H1 (cell line): ENCODE measurements around the gene BTRC. TPM values are rescaled to one million over a fixed set of nuclear protein-coding genes. Genes with fewer than 3 reads are reported as not detected.

Experiments used
- CTCF ChIA-PET: fragments of 300-600 bp; sonication (Branson Sonifier 250); formaldehyde crosslinking; loops from one replicate; lab custom pipeline; 2021; ENCODE audit not compliant: partially characterized antibody; lab: Charles Lee
- POLR2A ChIA-PET: fragments of 300-600 bp; sonication (Branson Sonifier 250); formaldehyde crosslinking; loops from one replicate; lab custom pipeline; 2021; ENCODE audit warnings: inconsistent platforms; ENCODE audit not compliant: partially characterized antibody; lab: Charles Lee
- DNase-seq, 2 experiments: peaks; one replicate each; pipeline versions ENCODE4 v3.0.0 to v3.0.0-alpha.2; 2010 to 2022; ENCODE audit warnings: low spot score in 2 of 2, low read depth in 1 of 2, mixed read lengths in 1 of 2
- FAIRE-seq: peaks from 2 replicates; lab custom pipeline; 2011; peaks lifted over from hg19 to GRCh38; lab: Jason Lieb, UNC
- H2AFZ ChIP-seq: 2 replicates; pipeline ENCODE4 v1.8.1; 2012; ENCODE audit warnings: low read length, inconsistent platforms
- H2AK5ac ChIP-seq: 2 replicates; pipeline ENCODE4 v1.6.1; 2013; ENCODE audit warnings: low read depth, low read length
- H2BK120ac ChIP-seq: replicated peaks from 2 replicates; pipeline ENCODE3; 2013; ENCODE audit warnings: low read depth, low read length, inconsistent platforms
- H2BK12ac ChIP-seq: 2 replicates; pipeline ENCODE4 v1.6.1; 2013; ENCODE audit warnings: low read depth, low read length
- H2BK15ac ChIP-seq: 2 replicates; pipeline ENCODE4 v1.6.1; 2013; ENCODE audit warnings: low read length
- H2BK20ac ChIP-seq: 2 replicates; pipeline ENCODE4 v1.6.1; 2013; ENCODE audit warnings: low read length
- H2BK5ac ChIP-seq: 2 replicates; pipeline ENCODE4 v1.6.1; 2013; ENCODE audit warnings: low read depth, low read length
- H3K14ac ChIP-seq: 2 replicates; pipeline ENCODE4 v1.6.1; 2013; ENCODE audit warnings: inconsistent platforms; ENCODE audit not compliant: insufficient read length
- H3K18ac ChIP-seq: 2 replicates; pipeline ENCODE4 v1.6.1; 2013; ENCODE audit warnings: low read length; ENCODE audit errors: extremely low read depth
- H3K23ac ChIP-seq: 2 replicates; pipeline ENCODE4 v1.6.1; 2013; ENCODE audit warnings: inconsistent platforms; ENCODE audit not compliant: insufficient read length
- H3K23me2 ChIP-seq: 2 replicates; pipeline ENCODE4 v1.6.1; 2013; ENCODE audit warnings: low read depth, low read length
- H3K27ac ChIP-seq: 2 replicates; pipeline ENCODE4 v1.6.1; 2011; ENCODE audit warnings: low read depth, low read length, inconsistent platforms
- H3K27me3 ChIP-seq, 4 experiments: replicated peaks in 1 of 4; 1 replicate in 1 of 4; 2 replicates in 3 of 4; pipeline versions ENCODE4 v1.6.1 to v1.8.1; 2011 to 2013; ENCODE audit warnings: low read length in 3 of 4, mild to moderate bottlenecking in 3 of 4, inconsistent platforms in 2 of 4, mixed read lengths in 2 of 4, moderate library complexity in 1 of 4; ENCODE audit not compliant: control insufficient read depth in 3 of 4, insufficient read depth in 3 of 4; ENCODE audit errors: extremely low read depth in 1 of 4
- H3K36me3 ChIP-seq, 4 experiments: 2 replicates each; pipeline versions ENCODE4 v1.6.1 to v1.8.1; 2011 to 2013; ENCODE audit warnings: mild to moderate bottlenecking in 4 of 4, low read length in 3 of 4, moderate library complexity in 2 of 4, control low read depth in 1 of 4, inconsistent platforms in 1 of 4; ENCODE audit not compliant: insufficient read depth in 4 of 4, control insufficient read depth in 2 of 4
- H3K4ac ChIP-seq: replicated peaks from 2 replicates; pipeline ENCODE3; 2013; ENCODE audit warnings: low read length, low read depth, mixed read lengths, inconsistent platforms; ENCODE audit not compliant: insufficient read length
- H3K4me1 ChIP-seq, 4 experiments: replicated peaks in 1 of 4; 1 replicate in 1 of 4; 2 replicates in 3 of 4; pipeline versions ENCODE4 v1.6.1 to v1.8.1; 2011 to 2013; ENCODE audit warnings: low read length in 3 of 4, inconsistent platforms in 2 of 4, mixed read lengths in 1 of 4; ENCODE audit not compliant: insufficient read depth in 4 of 4, control insufficient read depth in 3 of 4
- H3K4me2 ChIP-seq, 2 experiments: 2 replicates each; pipeline versions ENCODE4 v1.6.1 to v1.8.1; 2011 to 2013; ENCODE audit warnings: low read depth in 2 of 2, low read length in 2 of 2, control low read depth in 1 of 2, inconsistent platforms in 1 of 2, mild to moderate bottlenecking in 1 of 2; ENCODE audit not compliant: insufficient read depth in 1 of 2
- H3K4me3 ChIP-seq, 4 experiments: fragments of 200-600, 300-600 bp in 1 of 4; sonication (generic), shearing (Covaris generic), sonication (Bioruptor Twin) in 1 of 4; 2 replicates each; pipeline versions ENCODE4 v1.5.1 to v1.8.1; 2011 to 2016; ENCODE audit warnings: low read length in 4 of 4, low read depth in 3 of 4, control low read depth in 2 of 4, inconsistent platforms in 2 of 4, mild to moderate bottlenecking in 2 of 4, mixed read lengths in 1 of 4, moderate library complexity in 1 of 4; ENCODE audit not compliant: insufficient read depth in 2 of 4; ENCODE audit errors: extremely low read depth in 1 of 4
- H3K56ac ChIP-seq: replicated peaks from 2 replicates; pipeline ENCODE3; 2013; ENCODE audit warnings: low read depth, mild to moderate bottlenecking, mixed read lengths, low read length, inconsistent platforms; ENCODE audit not compliant: insufficient read length
- H3K79me1 ChIP-seq: 2 replicates; pipeline ENCODE4 v1.6.1; 2013; ENCODE audit warnings: low read depth, low read length, control low read depth
- H3K79me2 ChIP-seq, 2 experiments: 2 replicates each; pipeline versions ENCODE4 v1.6.1 to v1.8.1; 2012 to 2013; ENCODE audit warnings: low read length in 2 of 2, mild to moderate bottlenecking in 2 of 2, inconsistent platforms in 1 of 2; ENCODE audit not compliant: insufficient read depth in 2 of 2, control insufficient read depth in 1 of 2
- H3K9ac ChIP-seq, 4 experiments: replicated peaks in 1 of 4; 1 replicate in 1 of 4; 2 replicates in 3 of 4; pipeline versions ENCODE4 v1.6.1 to v1.8.1; 2011 to 2013; ENCODE audit warnings: low read depth in 3 of 4, low read length in 3 of 4, control low read depth in 2 of 4, mild to moderate bottlenecking in 2 of 4, moderate library complexity in 2 of 4, inconsistent platforms in 1 of 4; ENCODE audit errors: extremely low read depth in 1 of 4
- H3K9me3 ChIP-seq, 2 experiments: 2 replicates each; pipeline versions ENCODE4 v1.6.1 to v1.8.1; 2012 to 2013; ENCODE audit warnings: mild to moderate bottlenecking in 2 of 2, moderate library complexity in 2 of 2, control low read depth in 1 of 2, inconsistent platforms in 1 of 2, low read depth in 1 of 2, low read length in 1 of 2, mixed read lengths in 1 of 2; ENCODE audit not compliant: insufficient read depth in 2 of 2
- H4K20me1 ChIP-seq, 2 experiments: replicated peaks in 1 of 2; 2 replicates each; pipeline versions ENCODE3 to v1.8.1; 2011 to 2013; ENCODE audit warnings: inconsistent platforms in 2 of 2, low read length in 2 of 2, mild to moderate bottlenecking in 1 of 2; ENCODE audit not compliant: insufficient read depth in 2 of 2, control insufficient read depth in 1 of 2
- H4K5ac ChIP-seq: 2 replicates; pipeline ENCODE4 v1.6.1; 2013; ENCODE audit warnings: low read length, low read depth, mixed read lengths, inconsistent platforms; ENCODE audit not compliant: insufficient read length
- H4K8ac ChIP-seq: 2 replicates; pipeline ENCODE4 v1.8.0; 2013; ENCODE audit warnings: mild to moderate bottlenecking, moderate library complexity, low read length, inconsistent platforms; ENCODE audit not compliant: insufficient read depth; ENCODE audit errors: extremely low read depth
- H4K91ac ChIP-seq: replicated peaks from 2 replicates; pipeline ENCODE3; 2013; ENCODE audit warnings: low read length, mixed read lengths, inconsistent platforms; ENCODE audit not compliant: insufficient read length
- ATF3 ChIP-seq: IDR thresholded peaks from 2 replicates; pipeline ENCODE4 v1.6.1; 2011; ENCODE audit warnings: low read depth, mild to moderate bottlenecking, low read length; ENCODE audit not compliant: insufficient read depth
- BACH1 ChIP-seq: IDR thresholded peaks from 2 replicates; pipeline ENCODE4 v1.6.1; 2012; ENCODE audit warnings: low read length, improper control_type of control experiment
- CTBP2 ChIP-seq: IDR thresholded peaks from 2 replicates; pipeline ENCODE4 v1.7.0; 2011; ENCODE audit warnings: borderline replicate concordance, mild to moderate bottlenecking, moderate library complexity, mixed read lengths, low read length; ENCODE audit not compliant: insufficient read depth, insufficient read length
- EGR1 ChIP-seq: IDR thresholded peaks from 2 replicates; pipeline ENCODE4 v1.6.1; 2011; ENCODE audit warnings: low read depth, low read length, borderline replicate concordance
- EZH2 ChIP-seq: fragments of 200-600 bp; sonication (generic); IDR thresholded peaks from 2 replicates; pipeline ENCODE4 v1.7.1; 2012; ENCODE audit warnings: low read depth, mild to moderate bottlenecking, moderate library complexity, low read length, inconsistent platforms; ENCODE audit not compliant: severe bottlenecking
- KDM4A ChIP-seq: IDR thresholded peaks from one replicate; pipeline ENCODE4 v1.7.1; 2012; ENCODE audit warnings: low read depth, mild to moderate bottlenecking, moderate library complexity, low read length, inconsistent platforms; ENCODE audit not compliant: severe bottlenecking
- NANOG ChIP-seq: IDR thresholded peaks from 2 replicates; pipeline ENCODE4 v1.6.1; 2011; ENCODE audit warnings: low read length, low read depth, mild to moderate bottlenecking, inconsistent platforms; ENCODE audit not compliant: insufficient read depth, poor library complexity, severe bottlenecking
- NRF1 ChIP-seq: IDR thresholded peaks from 2 replicates; pipeline ENCODE4 v1.6.1; 2011; ENCODE audit warnings: mild to moderate bottlenecking, low read depth, low read length, improper control_type of control experiment
- POLR2A ChIP-seq, 2 experiments: IDR thresholded peaks; 1 replicate in 1 of 2; 2 replicates in 1 of 2; pipeline ENCODE4 v1.6.1; 2011; ENCODE audit warnings: low read depth in 2 of 2, low read length in 2 of 2, mild to moderate bottlenecking in 2 of 2; ENCODE audit errors: control extremely low read depth in 1 of 2
- SIRT6 ChIP-seq: IDR thresholded peaks from one replicate; pipeline ENCODE4 v1.7.1; 2012; ENCODE audit warnings: low read length, inconsistent platforms
- USF2 ChIP-seq: IDR thresholded peaks from 2 replicates; pipeline ENCODE4 v1.6.1; 2011; ENCODE audit warnings: low read length, improper control_type of control experiment
- WGBS, 2 experiments: shearing (Covaris generic) in 1 of 2; methylation state at CpG; one replicate each; pipeline versions ENCODE4 v1.1.6 to v1.1.7; 2013 to 2015; ENCODE audit warnings: low lambda C conversion rate in 2 of 2, mixed read lengths in 2 of 2, inconsistent platforms in 1 of 2, low coverage in 1 of 2, missing lambda C conversion rate in 1 of 2; ENCODE audit not compliant: insufficient replicate concordance in 2 of 2, insufficient coverage in 1 of 2, insufficient read length in 1 of 2; ENCODE audit errors: extremely low coverage in 1 of 2, missing lambda C conversion rate in 1 of 2; 5-methylcytosine and 5-hydroxymethylcytosine counted together
- polyA plus RNA-seq, 7 experiments: library from polyadenylated mRNA; depleted of rRNA in 3 of 7; stranded (reverse) in 5 of 7; unstranded in 2 of 7; fragments of >200 nt in 5 of 7; fragments of 200-250 nt in 2 of 7; gene quantifications; 1 replicate in 5 of 7; 2 replicates in 1 of 7; 4 replicates in 1 of 7; pipeline versions ENCODE4 v1.2.1 to v1.2.3, GENCODE V29; 2011 to 2013; ENCODE audit warnings: missing spikeins in 2 of 7, mixed read lengths in 2 of 7
- total RNA-seq: library from RNA; stranded (reverse); fragmentation: NEBNext Ultra II Directional; extraction: Animal tissue kit (Norgen Biotek cat#: 25700); gene quantifications from 2 replicates; pipeline ENCODE4 v1.2.1, GENCODE V29; 2021

BTRC gene
- total and polyA plus RNA-seq, 2 of the 8 experiments (the other 6 are each of a cell fraction or from before 2014, with no cell fraction given), result 9.9 to 24.7 TPM

- Histone ChIP-seq H4K8ac (no peak overlapping the region), H2BK120ac (no peak overlapping the region), H3K79me1 (no peaks in the 10 kb centered on the region), H4K5ac (no peak overlapping the region), H3K9me3 (no peaks in the 10 kb centered on the region), H3K14ac (no peak overlapping the region), H2BK5ac (no peak overlapping the region), H3K23me2 (no peaks in the 10 kb centered on the region), H3K18ac (no peak overlapping the region), H3K27me3 (no peaks in the 10 kb centered on the region), H4K91ac (no peak overlapping the region), H3K4me1 (no peaks in the 10 kb centered on the region), H2BK20ac (no peak overlapping the region), H3K4ac (no peak overlapping the region), H2AFZ (no peak overlapping the region), H3K4me3 (no peak overlapping the region), H3K79me2 (no peaks in the 10 kb centered on the region), H3K56ac (no peak overlapping the region), H3K9ac (no peak overlapping the region), H2BK12ac (no peak overlapping the region), H2AK5ac (no peak overlapping the region), H3K23ac (no peak overlapping the region), H3K4me2 (no peak overlapping the region), H2BK15ac (no peak overlapping the region), H4K20me1 (no peaks in the 10 kb centered on the region), H3K27ac (no peak overlapping the region), H3K36me3 (no peaks in the 10 kb centered on the region)
- peak; percentile 36 for FAIRE-seq
- TF ChIP-seq NANOG (no peak), CTBP2 (no peak), POLR2A (IDR thresholded peaks at IDR 0.05; ENCODE audit: control extremely low read depth in 1 of 2, low read depth in 2 of 2, low read length in 2 of 2) (no peak), EZH2 (no peak), BACH1 (no peak), NRF1 (no peak), USF2 (no peak), EGR1 (no peak), SIRT6 (no peak), KDM4A (no peak), ATF3 (no peak)
- WGBS, 2 experiments, result 84% methylated on average over 2 of the region's 2 CpGs; no CpG with 5 or more reads in 1 of the 2 experiments
- no peak for DNase-seq
- ChIA-PET CTCF (interaction anchor here (0.8 to 1.5 kb wide), 7 partner anchors 16 to 105 kb away, joined by 3 to 6 read pairs (median 3); no protein-coding TSS in a partner anchor), POLR2A (interaction anchor here (0.8 kb wide), 1 partner anchor 9 kb away, joined by 3 read pairs; no protein-coding TSS in a partner anchor)
These were observed 49.2 kb downstream of the BTRC start for GRCh38 chr10:101403161-101403560.
